GM18868 (cell line): Measurements from ENCODE around the gene NKAIN2.
"Not testable (repeated sequence)": the region's sequence is repeated elsewhere in the genome, so short reads cannot be mapped to it uniquely, and the experiment has no call there.

Experiments
- ATAC-seq: cut with Tn5 transposase; IDR thresholded peaks from one replicate; pipeline ENCODE4 v1.9.1; 2021; ENCODE audit warnings: mild to moderate bottlenecking, moderate library complexity; ENCODE audit not compliant: unreplicated experiment

Gene NKAIN2

DNA sequence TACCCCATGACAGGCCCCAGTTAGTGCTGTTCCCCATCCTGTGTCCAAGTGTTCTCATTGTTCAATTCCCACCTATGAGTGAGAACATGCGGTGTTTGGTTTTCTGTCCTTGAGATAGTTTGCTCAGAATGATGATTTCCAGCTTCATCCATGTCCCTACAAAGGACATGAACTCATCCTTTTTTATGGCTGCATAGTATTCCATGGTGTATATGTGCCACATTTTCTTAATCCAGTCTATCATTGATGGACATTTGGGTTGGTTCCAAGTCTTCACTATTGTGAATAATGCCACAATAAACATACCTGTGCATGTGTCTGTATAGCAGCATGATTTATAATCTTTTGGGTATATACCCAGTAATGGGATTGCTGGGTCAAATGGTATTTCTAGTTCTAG lies 218.4 kb downstream of the NKAIN2 start:
- not testable (repeated sequence) for ATAC-seq

DNA sequence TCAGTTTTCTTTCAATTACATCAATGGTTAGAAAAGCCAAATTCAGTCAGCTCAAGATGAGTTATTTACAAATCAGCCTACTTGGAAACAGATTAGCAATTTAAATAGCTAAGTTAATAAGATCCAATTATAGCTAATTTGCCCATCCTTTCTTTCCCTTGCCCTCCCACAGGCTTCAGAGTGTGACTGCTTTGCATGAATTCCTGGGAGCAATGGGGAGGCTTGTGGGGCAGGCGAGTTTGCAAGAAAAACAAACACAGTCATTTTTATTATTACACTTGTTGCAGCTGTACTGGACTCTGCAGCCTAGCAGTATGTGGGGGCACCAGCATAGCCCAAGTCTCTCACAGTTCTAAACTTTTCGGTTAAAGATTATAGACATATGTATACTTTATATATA lies 219.0 kb downstream of the NKAIN2 start:
- no peak for ATAC-seq

DNA sequence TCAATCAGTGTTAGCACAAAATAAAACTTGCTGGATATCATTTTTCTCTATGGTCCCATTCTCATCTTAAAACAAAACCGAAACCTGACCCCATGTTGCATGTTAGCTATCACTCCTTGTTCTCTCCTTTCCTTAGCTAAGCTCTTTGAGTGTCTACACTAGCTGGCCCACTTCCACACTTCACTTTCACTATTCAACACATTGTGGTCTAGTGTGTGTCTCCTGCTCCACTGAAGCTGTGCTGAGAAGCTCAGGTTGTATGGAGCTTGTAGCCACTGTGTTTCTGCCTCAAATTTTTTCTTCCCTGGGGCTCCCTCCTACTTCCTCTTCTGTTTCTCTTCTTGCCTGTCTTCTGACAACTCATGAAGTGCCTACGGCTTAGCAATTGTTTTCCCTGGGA lies 223.0 kb downstream of the NKAIN2 start:
- ATAC-seq: peak; percentile 51

DNA sequence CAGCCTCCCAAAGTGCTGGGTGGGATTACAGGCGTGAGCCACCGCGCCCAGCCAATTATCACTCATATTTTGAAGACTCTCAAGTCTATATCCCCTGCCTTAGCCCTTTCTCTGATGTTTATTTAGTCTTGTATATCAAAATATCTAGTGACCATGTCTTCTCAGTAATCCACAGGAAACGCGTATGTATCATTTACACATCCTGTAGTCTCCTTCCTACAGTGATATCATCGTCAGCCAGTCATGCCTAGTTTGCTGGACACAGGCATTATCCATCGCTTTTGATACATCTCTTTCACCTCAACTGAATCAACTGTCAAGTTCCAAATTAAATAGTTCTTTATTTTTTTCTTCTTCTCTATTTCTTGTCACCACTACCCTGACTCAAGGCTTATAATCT lies 223.7 kb downstream of the NKAIN2 start:
- no peak for ATAC-seq

DNA sequence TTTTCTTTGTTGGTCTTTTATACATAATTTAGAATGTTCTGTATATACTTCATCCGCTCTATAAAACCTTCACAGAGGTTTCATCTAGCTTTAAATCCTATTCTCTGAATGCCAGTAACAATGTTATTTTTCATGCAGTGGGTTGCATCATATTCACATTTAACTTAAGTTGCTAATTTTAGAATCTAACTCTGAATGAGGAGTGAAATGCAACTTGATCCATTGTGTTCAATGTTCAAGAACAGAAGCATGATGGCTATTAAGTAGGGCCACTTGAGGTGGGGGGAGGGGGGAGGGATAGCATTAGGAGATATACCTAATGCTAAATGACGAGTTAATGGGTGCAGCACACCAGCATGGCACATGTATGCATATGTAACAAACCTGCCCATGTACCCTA lies 224.5 kb downstream of the NKAIN2 start:
- no peak for ATAC-seq

DNA sequence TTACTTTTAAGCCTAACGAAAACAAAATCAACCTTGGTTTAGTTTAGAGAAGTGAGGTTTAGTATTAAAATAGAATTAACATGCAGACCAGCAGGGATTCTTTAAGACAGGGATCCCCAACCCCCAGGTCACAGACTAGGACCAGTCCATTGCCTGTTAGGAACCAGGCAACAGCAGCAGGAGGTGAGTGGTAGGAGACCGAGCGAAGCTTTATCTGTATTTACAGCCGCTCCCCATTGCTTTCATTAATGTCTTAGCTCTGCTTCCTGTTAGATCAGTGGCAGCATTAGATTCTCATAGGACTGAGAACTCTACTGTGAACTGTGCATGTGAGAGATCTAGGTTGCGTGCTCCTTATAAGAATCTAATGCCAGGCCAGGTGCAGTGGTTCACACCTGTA lies 225.9 kb downstream of the NKAIN2 start:
- ATAC-seq: no peak

DNA sequence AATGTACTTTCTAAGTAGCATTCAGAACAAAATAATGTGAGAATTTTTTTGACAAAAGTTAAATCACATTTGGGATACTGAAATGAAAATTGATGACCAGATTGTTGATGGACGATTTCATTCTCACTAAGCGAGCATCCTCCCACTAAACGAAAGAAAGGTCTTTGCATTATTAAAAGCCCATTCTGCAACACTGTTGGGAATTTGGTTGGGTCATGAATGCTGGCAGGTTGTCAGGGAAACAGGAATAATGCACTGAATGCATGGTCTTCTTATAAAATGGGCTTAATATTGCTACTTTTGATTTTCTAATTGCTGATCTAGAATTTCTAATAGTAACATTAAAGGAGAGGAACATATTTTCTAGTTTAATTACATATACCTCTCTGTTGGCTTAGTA lies 229.8 kb downstream of the NKAIN2 start:
- no peak for ATAC-seq

DNA sequence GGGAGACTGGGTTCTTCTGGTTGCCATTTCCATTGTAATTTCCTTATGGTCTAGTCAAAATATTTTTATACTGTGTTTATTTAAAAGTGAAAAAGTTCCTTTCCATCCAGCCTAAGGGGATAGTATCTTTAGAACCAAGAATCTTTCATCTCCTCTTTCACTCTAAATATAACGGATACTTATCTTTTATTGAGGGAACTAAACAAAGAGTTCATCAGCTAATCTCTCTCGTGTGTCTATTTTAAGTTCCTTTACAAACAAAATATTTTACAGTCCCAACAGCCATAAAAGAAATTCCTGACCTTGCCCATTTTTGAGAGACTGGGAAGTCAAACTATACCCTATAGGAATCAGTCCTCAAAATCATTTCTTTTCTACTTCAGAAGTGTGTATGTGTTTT lies 232.7 kb downstream of the NKAIN2 start:
- ATAC-seq: no peak

DNA sequence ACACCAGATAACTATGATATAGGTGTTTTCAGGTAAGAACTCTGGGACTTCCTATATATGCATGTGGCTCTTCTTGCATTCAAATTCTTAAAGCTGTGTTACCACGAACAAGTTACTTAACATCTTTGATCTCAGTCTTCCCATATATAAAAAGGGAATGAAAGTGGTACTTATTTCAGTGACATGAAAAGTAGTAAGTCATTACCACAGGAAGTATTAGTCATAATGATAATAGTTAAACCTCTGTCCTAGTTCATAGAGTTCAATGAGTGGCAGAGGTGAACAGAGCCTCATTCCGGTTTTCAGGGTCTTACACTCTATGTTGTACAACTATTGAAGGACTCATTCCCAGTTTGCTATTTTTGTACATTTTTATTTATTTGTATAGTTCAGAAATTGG lies 237.0 kb downstream of the NKAIN2 start:
- ATAC-seq: peak; percentile 75

DNA sequence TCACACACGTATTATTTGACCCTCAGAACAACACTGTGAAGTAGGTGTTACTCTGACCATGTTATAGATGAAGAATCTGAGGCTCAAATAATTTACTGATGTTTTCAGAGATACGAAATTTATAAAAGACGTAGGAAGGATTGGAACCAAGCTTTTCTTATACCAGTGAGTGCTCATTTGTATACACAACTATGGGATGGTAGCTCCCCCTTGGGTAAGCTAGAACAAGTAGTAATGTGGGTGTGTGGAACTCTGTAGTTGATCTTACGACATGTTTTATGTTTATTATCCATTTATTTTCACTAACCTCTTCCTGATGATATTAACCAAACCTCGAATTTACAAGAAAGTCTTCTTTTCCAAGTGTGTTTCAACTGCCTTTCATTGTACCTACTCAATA lies 248.5 kb downstream of the NKAIN2 start:
- no peak for ATAC-seq

DNA sequence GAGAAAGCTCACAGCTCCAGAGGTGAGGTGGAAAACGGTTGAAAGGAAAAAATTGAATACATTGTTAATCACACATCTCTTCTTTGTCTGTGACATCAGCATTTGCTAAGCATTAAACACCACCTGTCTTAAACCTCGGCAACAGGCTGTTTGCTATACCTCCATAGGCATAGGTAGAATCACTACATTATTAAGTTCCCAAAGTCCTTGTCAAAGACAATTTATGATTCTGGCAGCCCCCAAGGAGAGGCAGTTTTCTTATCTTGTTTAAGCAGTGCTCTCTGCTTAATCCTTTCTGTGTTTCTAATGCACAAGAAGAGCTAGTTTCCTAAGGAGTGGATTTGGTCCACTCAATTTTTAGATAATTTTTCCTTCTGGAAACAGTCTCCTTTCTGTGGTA lies 249.7 kb downstream of the NKAIN2 start:
- ATAC-seq: no peak

DNA sequence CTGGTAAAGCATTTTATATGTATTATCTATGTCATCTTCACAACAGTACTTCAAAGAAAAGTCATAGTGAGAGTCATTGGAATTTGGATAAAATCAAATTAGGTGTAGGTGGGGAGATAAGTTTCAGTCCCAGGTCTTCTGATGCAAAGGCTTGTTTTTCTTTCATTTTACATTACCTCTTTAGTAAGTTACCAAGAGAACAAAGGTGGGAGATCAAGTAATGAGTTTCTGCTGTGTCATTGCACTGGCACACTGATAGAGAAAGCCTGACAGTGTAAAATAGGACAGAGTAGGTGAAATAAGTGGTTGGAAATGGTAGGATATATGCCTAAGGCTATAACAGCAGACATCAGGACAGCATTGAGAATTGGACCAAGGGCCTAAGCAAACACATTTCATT lies 250.4 kb downstream of the NKAIN2 start:
- ATAC-seq: no peak

DNA sequence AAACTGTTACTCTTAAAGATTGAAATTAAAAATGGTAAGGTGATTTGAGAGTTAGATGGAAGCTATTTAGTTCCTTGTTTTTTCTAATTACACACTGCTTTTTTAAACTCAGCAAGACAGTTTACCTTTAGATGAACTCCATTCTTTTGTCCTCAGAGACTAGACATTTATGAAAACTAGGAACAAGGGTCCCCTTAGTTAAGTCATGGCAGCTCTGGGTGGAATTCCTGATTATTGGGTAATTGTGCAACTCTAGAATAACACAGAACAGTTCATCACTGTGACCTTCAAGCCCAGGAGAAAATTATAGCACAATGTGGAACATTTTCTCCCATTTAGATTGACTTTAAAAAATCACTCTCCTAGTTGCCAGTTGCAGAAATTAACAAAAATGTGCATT lies 251.7 kb downstream of the NKAIN2 start:
- no peak for ATAC-seq

DNA sequence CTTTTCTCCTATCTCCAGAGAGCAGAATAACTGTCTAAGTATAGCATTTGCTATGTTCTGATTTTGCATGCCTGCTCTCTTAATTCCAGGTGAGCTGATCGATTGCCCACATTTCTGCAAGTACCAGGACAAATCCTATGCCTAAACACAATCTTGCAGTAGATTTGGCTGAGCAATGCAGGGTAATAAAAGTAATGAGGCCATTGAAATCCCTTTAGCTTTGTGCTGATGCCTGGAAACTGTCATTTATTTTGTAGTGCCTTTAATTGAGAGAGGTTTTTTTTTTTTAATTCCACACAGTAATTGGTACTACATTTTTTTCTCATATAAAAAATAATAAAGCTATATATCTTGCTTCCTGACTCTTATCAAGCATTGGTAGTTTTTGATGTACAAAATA lies 252.3 kb downstream of the NKAIN2 start:
- ATAC-seq: no peak

DNA sequence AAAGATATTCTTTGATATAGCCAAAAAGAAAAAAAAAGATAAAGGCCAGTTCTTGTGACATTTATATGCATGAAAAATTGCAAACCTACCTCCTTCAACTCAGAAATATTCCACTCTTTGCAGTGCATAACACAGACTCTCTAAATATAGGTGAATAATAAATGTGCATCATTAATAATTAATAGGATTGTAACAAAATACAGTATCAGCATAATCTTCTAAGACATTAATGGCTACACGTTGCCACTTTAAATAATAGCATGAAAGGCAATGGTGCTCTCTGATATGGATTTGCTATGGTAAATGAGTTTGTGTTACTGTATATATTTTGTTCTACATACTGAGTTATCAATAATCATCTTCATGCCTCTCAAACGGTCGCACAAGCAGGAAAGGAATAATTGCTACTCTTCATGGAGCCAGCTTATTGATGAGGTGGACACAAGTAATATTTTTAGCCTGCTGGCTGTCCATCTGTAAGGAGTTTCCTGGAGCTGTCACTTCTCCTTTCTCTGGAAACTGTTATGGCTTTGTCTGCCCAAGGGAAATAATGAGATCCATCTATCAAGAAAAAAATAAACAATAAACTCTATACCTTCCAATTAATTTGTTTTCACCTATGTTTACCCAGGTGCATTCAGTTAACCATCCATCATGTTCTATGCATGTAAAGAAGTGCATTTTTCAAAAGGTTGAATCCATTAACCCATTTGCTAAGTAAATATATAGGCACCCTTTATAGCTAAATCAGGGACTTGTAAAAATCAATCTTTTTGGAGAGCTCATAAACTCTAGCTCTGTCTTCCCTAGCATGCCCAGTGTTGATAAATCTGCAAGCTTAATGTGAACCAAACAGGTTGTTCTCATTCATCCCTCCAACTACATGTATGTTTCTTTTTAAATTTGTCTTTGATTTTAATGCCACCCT lies 253.0 kb downstream of the NKAIN2 start:
- ATAC-seq: no peak

DNA sequence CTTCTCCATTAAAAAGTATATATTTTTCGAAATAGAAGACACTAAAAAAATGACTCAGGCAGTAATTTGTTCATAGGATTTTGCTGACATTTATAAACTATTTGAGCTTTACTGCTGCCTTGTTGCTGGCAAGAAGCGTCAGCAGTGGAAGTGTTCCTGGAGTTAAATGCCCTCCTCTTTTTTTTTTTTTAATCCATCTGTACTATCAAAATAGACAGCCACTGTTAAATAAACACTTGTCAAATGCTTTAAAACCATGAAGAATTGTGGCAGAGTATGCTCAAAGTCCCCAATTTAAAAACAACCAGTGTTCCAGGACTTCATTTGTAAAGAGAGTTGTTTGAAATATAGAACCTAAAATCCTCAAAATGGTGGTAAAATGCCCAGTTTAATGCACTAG lies 253.8 kb downstream of the NKAIN2 start:
- ATAC-seq: no peak

DNA sequence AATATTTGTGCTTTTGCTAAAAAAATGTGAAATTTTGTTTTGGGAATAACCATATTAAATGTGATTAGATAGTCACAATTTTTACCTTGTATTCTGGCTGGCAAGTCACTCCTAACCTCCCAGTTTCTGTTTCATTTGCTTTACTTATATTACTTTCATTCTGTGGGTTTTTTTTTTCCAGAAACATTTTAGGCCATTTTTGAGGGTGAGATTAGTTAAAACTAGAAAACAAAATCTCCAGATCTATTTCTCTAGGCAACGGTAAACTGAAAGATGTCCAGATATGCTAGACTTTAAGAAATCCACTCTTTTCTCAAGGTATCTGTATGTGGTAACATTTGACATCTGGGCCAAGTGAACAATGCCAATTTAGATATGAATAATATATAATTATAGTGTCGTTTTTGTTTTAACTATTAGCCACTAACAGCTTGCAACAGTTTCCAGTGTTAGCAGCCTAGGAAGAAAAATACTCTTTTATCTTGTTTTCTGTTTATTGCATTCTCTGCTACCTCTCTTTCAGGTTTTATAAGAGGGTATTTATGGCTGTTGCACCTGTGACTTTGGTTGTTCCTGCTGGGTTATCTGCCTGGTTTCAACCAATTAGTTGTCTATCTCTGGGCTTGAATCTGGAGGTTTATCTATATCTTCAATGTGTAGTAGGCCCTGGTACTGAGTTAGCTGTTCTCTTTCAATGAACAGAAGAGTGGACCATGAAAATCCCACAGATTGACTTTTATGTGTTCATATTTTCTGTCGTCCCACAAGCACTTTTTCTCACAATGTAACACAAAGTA lies 260.9 kb downstream of the NKAIN2 start:
- peak; percentile 51 for ATAC-seq

DNA sequence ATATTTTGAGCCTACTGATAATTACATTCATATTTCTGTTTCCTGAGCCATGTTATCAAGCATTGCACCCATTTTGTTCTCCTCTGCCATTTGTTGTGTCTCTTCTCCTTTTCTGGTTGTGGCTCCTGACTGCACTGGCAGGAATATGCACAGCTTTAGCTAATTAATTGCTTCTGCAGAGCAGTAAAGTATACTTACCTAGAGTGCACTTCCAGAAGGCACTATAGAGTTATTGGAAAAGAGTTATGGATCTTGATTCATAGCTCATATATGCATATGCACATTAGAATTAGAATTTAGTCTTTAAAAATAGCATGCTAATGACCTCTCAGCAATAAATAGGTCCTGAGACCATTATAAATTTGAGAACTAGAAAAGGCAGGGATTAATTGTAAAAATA lies 262.6 kb downstream of the NKAIN2 start:
- no peak for ATAC-seq

DNA sequence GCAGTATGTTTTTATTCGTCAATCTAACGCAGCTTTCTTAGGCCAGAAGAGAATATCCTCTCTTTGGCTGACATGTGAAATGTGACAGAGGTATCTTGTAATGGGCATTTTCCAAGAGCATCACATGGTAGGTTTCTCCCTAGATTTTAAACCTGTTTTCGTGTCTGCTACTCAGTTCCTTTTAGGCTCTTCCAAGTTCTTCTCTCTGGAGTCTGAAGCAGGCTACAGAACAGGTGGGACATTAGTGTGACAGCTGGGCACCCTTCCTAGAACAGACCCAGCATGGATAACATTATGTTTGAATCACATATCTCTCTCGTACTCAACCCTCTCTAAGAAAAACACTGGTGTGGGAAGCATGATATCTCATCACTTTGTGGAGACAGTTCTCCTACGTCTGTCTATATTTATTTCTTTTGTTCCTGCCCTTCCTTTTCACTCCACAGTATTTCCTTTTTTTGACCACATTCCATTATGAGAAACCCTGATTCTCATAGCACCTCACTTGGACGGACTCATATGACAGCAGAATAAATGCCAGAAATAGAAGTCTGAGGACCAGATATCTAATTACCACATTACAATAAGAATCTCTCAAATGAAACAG lies 263.4 kb downstream of the NKAIN2 start:
- ATAC-seq: no peak

DNA sequence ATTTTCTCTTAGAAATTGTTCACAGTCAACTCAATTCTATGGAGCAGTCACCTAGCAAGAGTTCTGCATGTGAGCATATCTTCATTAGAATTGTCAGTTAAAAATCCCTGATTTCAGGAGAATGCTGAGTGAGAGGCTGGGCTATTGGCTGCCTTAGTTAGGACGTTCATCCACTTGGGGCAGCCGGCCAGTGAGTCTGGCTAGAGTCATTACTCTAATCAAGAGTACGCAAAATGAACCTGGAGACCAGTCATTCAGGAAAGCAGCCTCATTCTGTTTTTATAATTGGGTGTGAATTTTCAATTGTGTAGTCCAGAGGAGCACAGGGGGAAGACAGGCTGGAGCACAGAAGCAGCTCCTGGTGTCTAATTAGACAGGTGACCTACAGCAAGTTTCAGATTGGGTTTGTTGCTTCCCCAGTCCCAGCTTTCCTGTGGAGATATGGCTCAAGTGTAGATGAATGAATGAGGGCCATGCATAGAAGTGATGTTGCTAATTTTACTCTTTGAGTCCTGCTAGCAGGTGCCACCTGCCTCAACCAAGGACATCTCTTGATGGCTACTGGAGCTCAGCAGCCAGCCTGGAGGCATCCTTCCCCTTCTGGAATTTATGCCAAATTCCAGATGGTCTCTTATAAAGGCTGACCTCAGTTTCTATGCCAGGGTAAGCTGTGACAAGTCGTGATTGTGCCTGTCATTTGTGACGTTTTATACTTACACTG lies 265.7 kb downstream of the NKAIN2 start:
- no peak for ATAC-seq

DNA sequence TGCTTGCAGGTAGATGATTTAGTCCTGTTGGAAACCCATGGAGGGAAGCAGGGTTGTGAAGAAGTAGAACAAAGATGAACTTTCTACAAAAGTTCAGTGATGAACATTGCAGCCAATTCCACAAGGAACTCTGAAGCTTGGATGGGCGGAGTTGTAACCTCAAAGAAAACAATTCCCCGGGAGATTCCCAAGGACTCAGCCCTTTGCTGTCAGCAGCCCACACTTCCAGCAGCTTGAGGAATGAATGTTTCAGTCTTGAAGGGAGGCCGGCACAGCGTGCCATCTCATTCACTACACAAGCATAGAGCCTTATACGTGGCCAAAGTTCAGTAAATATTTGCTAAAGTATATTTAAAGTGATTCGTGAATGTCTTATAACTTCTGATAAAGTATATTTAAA lies 269.4 kb downstream of the NKAIN2 start:
- no peak for ATAC-seq
